ENCODE measurements around the gene B3GNT9.

Gene B3GNT9

GRCh38 chr16:67156143-67156844 is 5.5 kb upstream of the B3GNT9 start:
- DNase-seq (ENCODE audit: low read depth) = no peak
- H3K9me3 ChIP-seq (ENCODE audit: control insufficient read depth, low read length) = no peaks in the 10 kb centered on the region
- no peak overlapping the region for H3K9ac ChIP-seq (ENCODE audit: low read length)
- no peak overlapping the region for H3K4me3 ChIP-seq (ENCODE audit: low read length)
- H3K4me1 ChIP-seq (ENCODE audit: control insufficient read depth, insufficient read depth, low read length) = peaks cover 10% of the 10 kb centered on the region
- H3K27me3 ChIP-seq (replicated peaks; ENCODE audit: control insufficient read depth, insufficient read depth, low read length) = no peaks in the 10 kb centered on the region
- H3K36me3 ChIP-seq (ENCODE audit: control insufficient read depth, insufficient read depth, low read length, severe bottlenecking) = no peaks in the 10 kb centered on the region

GRCh38 chr16:67155295-67156142 is 4.7 kb upstream of the B3GNT9 start:
- Histone ChIP-seq H3K4me1 (ENCODE audit: control insufficient read depth, insufficient read depth, low read length) (peaks cover 9% of the 10 kb centered on the region), H3K9me3 (ENCODE audit: control insufficient read depth, low read length) (no peaks in the 10 kb centered on the region), H3K9ac (ENCODE audit: low read length) (no peak overlapping the region), H3K4me3 (ENCODE audit: low read length) (no peak overlapping the region), H3K27me3 (replicated peaks; ENCODE audit: control insufficient read depth, insufficient read depth, low read length) (no peaks in the 10 kb centered on the region), H3K36me3 (ENCODE audit: control insufficient read depth, insufficient read depth, low read length, severe bottlenecking) (no peaks in the 10 kb centered on the region)
- DNase-seq (ENCODE audit: low read depth) = peak; percentile 92

GRCh38 chr16:67154578-67155294 is 3.9 kb upstream of the B3GNT9 start:
- Histone ChIP-seq H3K27me3 (replicated peaks; ENCODE audit: control insufficient read depth, insufficient read depth, low read length) (no peaks in the 10 kb centered on the region), H3K9me3 (ENCODE audit: control insufficient read depth, low read length) (no peaks in the 10 kb centered on the region), H3K9ac (ENCODE audit: low read length) (no peak overlapping the region), H3K4me1 (ENCODE audit: control insufficient read depth, insufficient read depth, low read length) (peaks cover 9% of the 10 kb centered on the region), H3K4me3 (ENCODE audit: low read length) (no peak overlapping the region), H3K36me3 (ENCODE audit: control insufficient read depth, insufficient read depth, low read length, severe bottlenecking) (no peaks in the 10 kb centered on the region)
- DNase-seq (ENCODE audit: low read depth) = no peak

- Histone ChIP-seq H3K4me3 (ENCODE audit: low read length) (peak overlapping the region; percentile 85), H3K4me1 (ENCODE audit: control insufficient read depth, insufficient read depth, low read length) (peaks cover 4% of the 10 kb centered on the region), H3K9me3 (ENCODE audit: control insufficient read depth, low read length) (no peaks in the 10 kb centered on the region), H3K36me3 (ENCODE audit: control insufficient read depth, insufficient read depth, low read length, severe bottlenecking) (peaks cover 21% of the 10 kb centered on the region), H3K27me3 (replicated peaks; ENCODE audit: control insufficient read depth, insufficient read depth, low read length) (no peaks in the 10 kb centered on the region), H3K9ac (ENCODE audit: low read length) (peak overlapping the region; percentile 91)
- no peak for DNase-seq (ENCODE audit: low read depth)
Observed at GRCh38 chr16:67151431-67152097, 766 bp upstream of the B3GNT9 start.

- H3K9ac ChIP-seq (ENCODE audit: low read length) = peak overlapping the region; percentile 91
- H3K4me1 ChIP-seq (ENCODE audit: control insufficient read depth, insufficient read depth, low read length) = peaks cover 12% of the 10 kb centered on the region
- no peaks in the 10 kb centered on the region for H3K27me3 ChIP-seq (replicated peaks; ENCODE audit: control insufficient read depth, insufficient read depth, low read length)
- DNase-seq (ENCODE audit: low read depth) = peak; percentile 57
- H3K4me3 ChIP-seq (ENCODE audit: low read length) = peak overlapping the region; percentile 85
- peaks cover 32% of the 10 kb centered on the region for H3K36me3 ChIP-seq (ENCODE audit: control insufficient read depth, insufficient read depth, low read length, severe bottlenecking)
- no peaks in the 10 kb centered on the region for H3K9me3 ChIP-seq (ENCODE audit: control insufficient read depth, low read length)
Observed at GRCh38 chr16:67150047-67150832, 558 bp downstream of the B3GNT9 start.

- Histone ChIP-seq H3K27me3 (replicated peaks; ENCODE audit: control insufficient read depth, insufficient read depth, low read length) (no peaks in the 10 kb centered on the region), H3K9me3 (ENCODE audit: control insufficient read depth, low read length) (no peaks in the 10 kb centered on the region), H3K4me1 (ENCODE audit: control insufficient read depth, insufficient read depth, low read length) (peaks cover 12% of the 10 kb centered on the region), H3K4me3 (ENCODE audit: low read length) (peak overlapping the region; percentile 85), H3K9ac (ENCODE audit: low read length) (peak overlapping the region; percentile 91), H3K36me3 (ENCODE audit: control insufficient read depth, insufficient read depth, low read length, severe bottlenecking) (peaks cover 40% of the 10 kb centered on the region)
- no peak for DNase-seq (ENCODE audit: low read depth)
Observed at GRCh38 chr16:67149276-67150046, 1.3 kb downstream of the B3GNT9 start.

- Histone ChIP-seq H3K4me1 (ENCODE audit: control insufficient read depth, insufficient read depth, low read length) (peaks cover 12% of the 10 kb centered on the region), H3K36me3 (ENCODE audit: control insufficient read depth, insufficient read depth, low read length, severe bottlenecking) (peaks cover 47% of the 10 kb centered on the region), H3K9ac (ENCODE audit: low read length) (no peak overlapping the region), H3K4me3 (ENCODE audit: low read length) (no peak overlapping the region), H3K27me3 (replicated peaks; ENCODE audit: control insufficient read depth, insufficient read depth, low read length) (no peaks in the 10 kb centered on the region), H3K9me3 (ENCODE audit: control insufficient read depth, low read length) (no peaks in the 10 kb centered on the region)
- no peak for DNase-seq (ENCODE audit: low read depth)
Observed at GRCh38 chr16:67148656-67149275, 2.0 kb downstream of the B3GNT9 start.

GRCh38 chr16:67148221-67148620 is 2.6 kb downstream of the B3GNT9 start:
- H3K4me1 ChIP-seq (ENCODE audit: control insufficient read depth, insufficient read depth, low read length) = peaks cover 12% of the 10 kb centered on the region
- DNase-seq (ENCODE audit: low read depth) = no peak
- no peaks in the 10 kb centered on the region for H3K9me3 ChIP-seq (ENCODE audit: control insufficient read depth, low read length)
- H3K9ac ChIP-seq (ENCODE audit: low read length) = no peak overlapping the region
- H3K36me3 ChIP-seq (ENCODE audit: control insufficient read depth, insufficient read depth, low read length, severe bottlenecking) = peaks cover 51% of the 10 kb centered on the region
- no peaks in the 10 kb centered on the region for H3K27me3 ChIP-seq (replicated peaks; ENCODE audit: control insufficient read depth, insufficient read depth, low read length)
- no peak overlapping the region for H3K4me3 ChIP-seq (ENCODE audit: low read length)

- no peaks in the 10 kb centered on the region for H3K27me3 ChIP-seq (replicated peaks; ENCODE audit: control insufficient read depth, insufficient read depth, low read length)
- H3K4me3 ChIP-seq (ENCODE audit: low read length) = no peak overlapping the region
- H3K9ac ChIP-seq (ENCODE audit: low read length) = no peak overlapping the region
- no peaks in the 10 kb centered on the region for H3K9me3 ChIP-seq (ENCODE audit: control insufficient read depth, low read length)
- H3K4me1 ChIP-seq (ENCODE audit: control insufficient read depth, insufficient read depth, low read length) = peaks cover 12% of the 10 kb centered on the region
- DNase-seq (ENCODE audit: low read depth) = no peak
- peaks cover 57% of the 10 kb centered on the region for H3K36me3 ChIP-seq (ENCODE audit: control insufficient read depth, insufficient read depth, low read length, severe bottlenecking)
Observed at GRCh38 chr16:67147437-67148140, 3.2 kb downstream of the B3GNT9 start.
